ENCODE results near the gene HERPUD1.

The HERPUD1 gene

DNA sequence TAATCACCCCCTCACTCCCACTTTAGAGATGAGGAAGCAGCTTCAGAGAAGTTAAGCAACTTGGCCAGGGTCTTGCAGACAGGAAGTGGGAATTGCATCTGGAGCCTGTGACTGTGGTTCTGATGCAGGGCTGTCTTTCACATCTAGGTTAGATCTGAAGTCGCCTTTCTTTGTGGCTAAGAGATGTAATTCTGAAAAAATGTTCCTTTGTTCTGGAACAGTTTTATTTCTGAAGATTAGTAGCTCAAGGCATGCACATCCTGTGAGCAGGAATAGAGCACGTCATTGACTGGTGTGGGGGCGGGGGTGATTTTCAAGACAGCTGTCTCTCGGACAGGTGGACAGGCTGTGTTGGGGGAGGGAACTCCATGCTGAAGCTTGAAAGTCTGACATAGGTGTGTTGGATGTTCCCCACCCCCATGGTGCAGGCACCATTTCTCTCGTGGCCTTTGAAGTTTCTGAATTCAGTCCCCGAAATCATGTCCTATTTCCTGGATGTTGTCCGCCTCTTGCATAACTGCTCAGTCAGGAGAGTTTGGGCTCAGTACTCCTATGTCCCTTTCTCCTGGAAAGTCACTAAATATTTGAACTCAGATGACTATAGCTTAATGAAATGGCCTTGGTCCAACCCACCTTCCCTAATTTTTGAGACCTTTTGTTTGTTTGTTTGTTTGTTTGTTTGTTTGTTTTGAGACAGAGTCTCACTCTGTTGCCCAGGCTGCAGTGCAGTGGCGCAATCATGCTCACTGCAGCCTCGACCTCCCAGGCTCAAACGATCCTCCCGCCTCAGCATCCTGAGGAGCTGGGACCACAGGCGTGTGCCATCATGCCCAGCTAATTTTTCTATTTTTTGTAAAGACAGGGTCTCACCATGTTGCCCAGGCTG, 21.0 kb upstream of the HERPUD1 start (continued):
- no peak for TF ChIP-seq ZNF354C (tag by site-specific recombination; IDR thresholded peaks at IDR 0.05; ENCODE audit: borderline replicate concordance, low read depth)
- no peak for TF ChIP-seq ZSCAN23 (tag by site-specific recombination; IDR thresholded peaks at IDR 0.05)
- no peak for TF ChIP-seq ZNF426 (tag by site-specific recombination; IDR thresholded peaks at IDR 0.05)

DNA sequence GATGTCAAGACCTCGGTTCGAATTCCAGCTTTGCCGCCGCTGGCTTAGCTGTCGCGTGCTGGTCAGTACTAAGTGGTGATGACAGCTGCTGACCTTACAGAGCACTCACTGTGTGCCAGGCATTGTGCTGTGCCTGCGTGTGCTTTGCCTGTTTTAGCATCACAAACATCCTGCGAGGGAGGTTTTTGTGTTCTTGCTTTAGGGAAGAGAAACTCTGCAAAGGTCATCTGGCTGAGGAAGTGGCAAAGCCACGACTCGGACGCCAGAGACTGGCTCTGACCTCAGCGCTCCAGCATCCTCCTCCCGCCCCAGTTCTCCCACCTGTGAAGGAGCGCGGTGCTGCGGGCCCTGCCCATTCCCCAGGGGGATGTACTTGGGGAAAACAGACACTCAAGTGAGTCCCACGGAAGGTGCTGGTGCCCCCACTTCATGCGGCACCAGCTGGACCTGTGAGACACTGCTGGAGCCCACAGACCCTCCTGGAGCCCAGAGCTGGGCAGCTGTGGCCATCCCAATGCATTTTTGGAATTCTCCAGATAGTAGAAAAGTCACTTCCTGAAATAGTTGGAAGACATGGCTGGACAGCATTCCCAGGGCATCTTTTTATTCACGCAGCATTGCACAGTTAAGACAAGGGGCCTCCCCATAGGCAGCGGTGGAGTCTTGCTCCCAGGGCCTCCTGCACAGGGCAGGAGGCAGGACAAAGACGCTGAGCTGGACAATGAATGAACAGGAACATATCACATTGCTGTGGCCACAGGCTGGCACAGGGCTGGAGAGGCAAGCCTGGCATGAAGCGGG, 20.0 kb upstream of the HERPUD1 start:
- Histone ChIP-seq H3K36me3 (ENCODE audit: control insufficient read depth in 2 of 2, insufficient read depth in 1 of 2, low read length in 2 of 2) (no peaks in the 10 kb centered on the region), H3K4me1 (ENCODE audit: control insufficient read depth, insufficient read depth, low read length) (no peaks in the 10 kb centered on the region), H3K27ac (ENCODE audit: extremely low read depth, low read depth, low read length) (no peak overlapping the region), H3K4me3 (ENCODE audit: low read depth, low read length) (no peak overlapping the region), H3K9me3 (ENCODE audit: control insufficient read depth, insufficient read depth, low read depth, low read length) (no peaks in the 10 kb centered on the region)
- TF ChIP-seq ZIC2 (tag by site-specific recombination; IDR thresholded peaks at IDR 0.05): no peak
- TF ChIP-seq ZNF366 (tag by site-specific recombination; conservative IDR thresholded peaks at IDR 0.05): no peak
- TF ChIP-seq ZBTB26 (tag by site-specific recombination; optimal IDR thresholded peaks at IDR 0.05): no peak
- TF ChIP-seq WT1 (tag by site-specific recombination; IDR thresholded peaks at IDR 0.05): no peak
- TF ChIP-seq ZNF792 (tag by site-specific recombination; IDR thresholded peaks at IDR 0.05): no peak
- TF ChIP-seq ZFP3 (tag by site-specific recombination; IDR thresholded peaks at IDR 0.05; ENCODE audit: low read depth): no peak
- CTCF ChIA-PET: interaction anchor here (0.6 to 1.1 kb wide), 2 partner anchors 11 to 43 kb away, joined by 4 to 7 read pairs; no protein-coding TSS in a partner anchor
- POLR2A ChIA-PET: no interaction called here

GRCh38 chr16:56912746-56913708, 18.9 kb upstream of the HERPUD1 start:
- CTCF ChIA-PET: interaction anchor here (0.6 kb wide), 1 partner anchor 12 kb away, joined by 7 read pairs; no protein-coding TSS in a partner anchor

More at GRCh38 chr16:56912746-56913708, 18.9 kb upstream of the HERPUD1 start:
- Histone ChIP-seq H3K9me3 (ENCODE audit: control insufficient read depth, insufficient read depth, low read depth, low read length) (no peaks in the 10 kb centered on the region), H3K4me1 (ENCODE audit: control insufficient read depth, insufficient read depth, low read length) (no peaks in the 10 kb centered on the region), H3K27ac (ENCODE audit: extremely low read depth, low read depth, low read length) (no peak overlapping the region), H3K4me3 (ENCODE audit: low read depth, low read length) (no peak overlapping the region), H3K36me3 (ENCODE audit: control insufficient read depth in 2 of 2, insufficient read depth in 1 of 2, low read length in 2 of 2) (no peaks in the 10 kb centered on the region)
- peak; percentile 94 for TF ChIP-seq ZFHX2 (tag by site-specific recombination; conservative IDR thresholded peaks at IDR 0.05)
- TF ChIP-seq, protein P1, sequence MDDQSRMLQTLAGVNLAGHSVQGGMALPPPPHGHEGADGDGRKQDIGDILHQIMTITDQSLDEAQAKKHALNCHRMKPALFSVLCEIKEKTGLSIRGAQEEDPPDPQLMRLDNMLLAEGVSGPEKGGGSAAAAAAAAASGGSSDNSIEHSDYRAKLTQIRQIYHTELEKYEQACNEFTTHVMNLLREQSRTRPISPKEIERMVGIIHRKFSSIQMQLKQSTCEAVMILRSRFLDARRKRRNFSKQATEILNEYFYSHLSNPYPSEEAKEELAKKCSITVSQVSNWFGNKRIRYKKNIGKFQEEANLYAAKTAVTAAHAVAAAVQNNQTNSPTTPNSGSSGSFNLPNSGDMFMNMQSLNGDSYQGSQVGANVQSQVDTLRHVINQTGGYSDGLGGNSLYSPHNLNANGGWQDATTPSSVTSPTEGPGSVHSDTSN (CRISPR knock-in tag; IDR thresholded peaks at IDR 0.05): no peak
- TF ChIP-seq ZNF561 (tag by site-specific recombination; IDR thresholded peaks at IDR 0.05; ENCODE audit: borderline replicate concordance): no peak
- TF ChIP-seq, protein P2, sequence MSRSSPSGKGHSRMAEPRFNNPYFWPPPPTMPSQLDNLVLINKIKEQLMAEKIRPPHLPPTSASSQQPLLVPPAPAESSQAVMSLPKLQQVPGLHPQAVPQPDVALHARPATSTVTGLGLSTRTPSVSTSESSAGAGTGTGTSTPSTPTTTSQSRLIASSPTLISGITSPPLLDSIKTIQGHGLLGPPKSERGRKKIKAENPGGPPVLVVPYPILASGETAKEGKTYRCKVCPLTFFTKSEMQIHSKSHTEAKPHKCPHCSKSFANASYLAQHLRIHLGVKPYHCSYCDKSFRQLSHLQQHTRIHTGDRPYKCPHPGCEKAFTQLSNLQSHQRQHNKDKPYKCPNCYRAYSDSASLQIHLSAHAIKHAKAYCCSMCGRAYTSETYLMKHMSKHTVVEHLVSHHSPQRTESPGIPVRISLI (tag by site-specific recombination; IDR thresholded peaks at IDR 0.05): no peak
- TF ChIP-seq EGR2 (tag by site-specific recombination; IDR thresholded peaks at IDR 0.05; ENCODE audit: low read depth): peak; percentile 97
- TF ChIP-seq, protein P3, sequence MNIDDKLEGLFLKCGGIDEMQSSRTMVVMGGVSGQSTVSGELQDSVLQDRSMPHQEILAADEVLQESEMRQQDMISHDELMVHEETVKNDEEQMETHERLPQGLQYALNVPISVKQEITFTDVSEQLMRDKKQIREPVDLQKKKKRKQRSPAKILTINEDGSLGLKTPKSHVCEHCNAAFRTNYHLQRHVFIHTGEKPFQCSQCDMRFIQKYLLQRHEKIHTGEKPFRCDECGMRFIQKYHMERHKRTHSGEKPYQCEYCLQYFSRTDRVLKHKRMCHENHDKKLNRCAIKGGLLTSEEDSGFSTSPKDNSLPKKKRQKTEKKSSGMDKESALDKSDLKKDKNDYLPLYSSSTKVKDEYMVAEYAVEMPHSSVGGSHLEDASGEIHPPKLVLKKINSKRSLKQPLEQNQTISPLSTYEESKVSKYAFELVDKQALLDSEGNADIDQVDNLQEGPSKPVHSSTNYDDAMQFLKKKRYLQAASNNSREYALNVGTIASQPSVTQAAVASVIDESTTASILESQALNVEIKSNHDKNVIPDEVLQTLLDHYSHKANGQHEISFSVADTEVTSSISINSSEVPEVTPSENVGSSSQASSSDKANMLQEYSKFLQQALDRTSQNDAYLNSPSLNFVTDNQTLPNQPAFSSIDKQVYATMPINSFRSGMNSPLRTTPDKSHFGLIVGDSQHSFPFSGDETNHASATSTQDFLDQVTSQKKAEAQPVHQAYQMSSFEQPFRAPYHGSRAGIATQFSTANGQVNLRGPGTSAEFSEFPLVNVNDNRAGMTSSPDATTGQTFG (tag by site-specific recombination; IDR thresholded peaks at IDR 0.05; ENCODE audit: borderline replicate concordance): no peak
- POLR2A ChIA-PET: no interaction called here

All from HEK293 (cell line).